GM13976 (cell line): ENCODE data around the gene ALDH3A1.

Source experiments
- DNase-seq: peaks from one replicate; pipeline ENCODE4 v3.0.0; 2012; ENCODE audit warnings: low spot score
- CTCF ChIP-seq: IDR thresholded peaks from 2 replicates; pipeline ENCODE4 v1.5.1; 2012; ENCODE audit warnings: borderline replicate concordance, mild to moderate bottlenecking; ENCODE audit not compliant: insufficient read depth; ENCODE audit errors: extremely low read depth, missing control alignments, control extremely low read depth
- in situ Hi-C: fragments of 300-500 bp; cut with MboI; formaldehyde crosslinking; loops from one replicate; pipeline ENCODE4 v1.12.0; 2022; ENCODE audit warnings: low sequenced_read_pairs, mixed read lengths, inconsistent platforms; ENCODE audit not compliant: unreplicated experiment

Gene ALDH3A1

GRCh38 chr17:19720210-19720475, 28.0 kb downstream of the ALDH3A1 start:
- DNase-seq: no peak
- in situ Hi-C loops: no loop called here
- TF ChIP-seq CTCF: no peak

- TF ChIP-seq CTCF: no peak
- in situ Hi-C loops: no loop called here
- DNase-seq: no peak
Observed at GRCh38 chr17:19719355-19720209, 28.5 kb downstream of the ALDH3A1 start.

- no peak for DNase-seq
- TF ChIP-seq CTCF: no peak
- in situ Hi-C loops: no loop called here
Observed at GRCh38 chr17:19718613-19719354, 29.3 kb downstream of the ALDH3A1 start.

GRCh38 chr17:19718041-19718612, 30.0 kb downstream of the ALDH3A1 start:
- DNase-seq: no peak
- TF ChIP-seq CTCF: no peak
- in situ Hi-C loops: no loop called here

- TF ChIP-seq CTCF: no peak
- in situ Hi-C loops: no loop called here
- no peak for DNase-seq
Observed at GRCh38 chr17:19717411-19717908, 30.6 kb downstream of the ALDH3A1 start.

GRCh38 chr17:19717031-19717360, 31.1 kb downstream of the ALDH3A1 start:
- in situ Hi-C loops: no loop called here
- DNase-seq: no peak
- TF ChIP-seq CTCF: no peak
